ENCODE results near the gene D2HGDH.
"Not testable (repeated sequence)": the region's sequence is repeated elsewhere in the genome, so short reads cannot be mapped to it uniquely, and the experiment has no call there.

The D2HGDH gene

GRCh38 chr2:241724975-241725870 is 9.2 kb upstream of the D2HGDH start:
- in situ Hi-C loops (cut with MboI; ENCODE audit: low sequenced_read_pairs), result no loop called here

- in situ Hi-C loops (cut with MboI; ENCODE audit: low sequenced_read_pairs), result no loop called here
Measured at GRCh38 chr2:241726459-241726858, 8.0 kb upstream of the D2HGDH start.

GRCh38 chr2:241728000-241728399 is 6.4 kb upstream of the D2HGDH start:
- in situ Hi-C loops (cut with MboI; ENCODE audit: low sequenced_read_pairs), result no loop called here

- in situ Hi-C loops (cut with MboI; ENCODE audit: low sequenced_read_pairs), result no loop called here
Measured at GRCh38 chr2:241728627-241729026, 5.8 kb upstream of the D2HGDH start.

- in situ Hi-C loops (cut with MboI; ENCODE audit: low sequenced_read_pairs), result no loop called here
Measured at GRCh38 chr2:241729868-241730267, 4.6 kb upstream of the D2HGDH start.

GRCh38 chr2:241730671-241731293 is 3.6 kb upstream of the D2HGDH start:
- in situ Hi-C loops (cut with MboI; ENCODE audit: low sequenced_read_pairs), result no loop called here

GRCh38 chr2:241732513-241733186 is 1.8 kb upstream of the D2HGDH start:
- in situ Hi-C loops (cut with MboI; ENCODE audit: low sequenced_read_pairs), result not testable (repeated sequence)

GRCh38 chr2:241733391-241734207 is 831 bp upstream of the D2HGDH start:
- in situ Hi-C loops (cut with MboI; ENCODE audit: low sequenced_read_pairs), result no loop called here

GRCh38 chr2:241734208-241734466 is 293 bp upstream of the D2HGDH start:
- in situ Hi-C loops (cut with MboI; ENCODE audit: low sequenced_read_pairs), result no loop called here

- in situ Hi-C loops (cut with MboI; ENCODE audit: low sequenced_read_pairs), result no loop called here
Measured at GRCh38 chr2:241736111-241736510, 1.7 kb downstream of the D2HGDH start.

- in situ Hi-C loops (cut with MboI; ENCODE audit: low sequenced_read_pairs), result no loop called here
Measured at GRCh38 chr2:241738040-241738686, 3.7 kb downstream of the D2HGDH start.

GRCh38 chr2:241739177-241739576 is 4.7 kb downstream of the D2HGDH start:
- in situ Hi-C loops (cut with MboI; ENCODE audit: low sequenced_read_pairs), result no loop called here

- in situ Hi-C loops (cut with MboI; ENCODE audit: low sequenced_read_pairs), result no loop called here
Measured at GRCh38 chr2:241739651-241740050, 5.2 kb downstream of the D2HGDH start.

- in situ Hi-C loops (cut with MboI; ENCODE audit: low sequenced_read_pairs), result no loop called here
Measured at GRCh38 chr2:241741016-241741415, 6.6 kb downstream of the D2HGDH start.

GRCh38 chr2:241742320-241742939 is 8.0 kb downstream of the D2HGDH start:
- in situ Hi-C loops (cut with MboI; ENCODE audit: low sequenced_read_pairs), result no loop called here

- in situ Hi-C loops (cut with MboI; ENCODE audit: low sequenced_read_pairs), result not testable (repeated sequence)
Measured at GRCh38 chr2:241743008-241743407, 8.6 kb downstream of the D2HGDH start.

- in situ Hi-C loops (cut with MboI; ENCODE audit: low sequenced_read_pairs), result no loop called here
Measured at GRCh38 chr2:241743620-241744019, 9.2 kb downstream of the D2HGDH start.

GRCh38 chr2:241744028-241744754 is 9.8 kb downstream of the D2HGDH start:
- in situ Hi-C loops (cut with MboI; ENCODE audit: low sequenced_read_pairs), result no loop called here

- in situ Hi-C loops (cut with MboI; ENCODE audit: low sequenced_read_pairs), result no loop called here
Measured at GRCh38 chr2:241745276-241745675, 10.8 kb downstream of the D2HGDH start.

- in situ Hi-C loops (cut with MboI; ENCODE audit: low sequenced_read_pairs), result no loop called here
Measured at GRCh38 chr2:241746084-241746483, 11.7 kb downstream of the D2HGDH start.
